Ramos (cell line): ENCODE measurements around the gene ESYT2.
"Not testable (repeated sequence)": the region's sequence is repeated elsewhere in the genome, so short reads cannot be mapped to it uniquely, and the experiment has no call there.

Experiments used
- in situ Hi-C: fragments of 300-500 bp; cut with MboI; formaldehyde crosslinking; loops from one replicate; pipeline ENCODE4 v1.14.3; 2022; ENCODE audit warnings: low sequenced_read_pairs; ENCODE audit not compliant: unreplicated experiment

The ESYT2 gene

GRCh38 chr7:158704524-158705233, 124.6 kb downstream of the ESYT2 start, which contains the start of gene NCAPG2:
Gene NCAPG2, minus strand, starts transcription at chr7:158704804. Its CDS starts 2,905 bp downstream, at chr7:158701899.
- in situ Hi-C loops = no loop called here

GRCh38 chr7:158703679-158704523, 125.4 kb downstream of the ESYT2 start:
- in situ Hi-C loops = not testable (repeated sequence)

DNA sequence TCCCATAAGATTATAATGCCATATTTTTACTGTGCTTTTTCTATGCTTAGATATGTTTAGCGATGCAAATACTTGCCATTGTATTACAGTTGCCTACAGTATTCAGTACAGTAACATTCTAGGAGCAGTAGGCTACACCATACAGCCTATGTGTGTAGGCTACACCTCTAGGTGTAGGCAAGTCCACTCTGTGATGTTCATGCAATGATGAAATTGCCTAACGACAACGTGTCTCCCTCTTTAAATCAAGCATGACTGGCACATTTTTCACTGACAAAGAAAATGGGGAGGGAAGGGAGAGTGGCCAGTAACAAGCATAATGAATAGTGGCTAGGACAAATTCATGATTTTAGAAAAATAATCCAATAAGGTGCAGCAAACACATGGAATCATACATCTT, 126.4 kb downstream of the ESYT2 start:
- in situ Hi-C loops = no loop called here

DNA sequence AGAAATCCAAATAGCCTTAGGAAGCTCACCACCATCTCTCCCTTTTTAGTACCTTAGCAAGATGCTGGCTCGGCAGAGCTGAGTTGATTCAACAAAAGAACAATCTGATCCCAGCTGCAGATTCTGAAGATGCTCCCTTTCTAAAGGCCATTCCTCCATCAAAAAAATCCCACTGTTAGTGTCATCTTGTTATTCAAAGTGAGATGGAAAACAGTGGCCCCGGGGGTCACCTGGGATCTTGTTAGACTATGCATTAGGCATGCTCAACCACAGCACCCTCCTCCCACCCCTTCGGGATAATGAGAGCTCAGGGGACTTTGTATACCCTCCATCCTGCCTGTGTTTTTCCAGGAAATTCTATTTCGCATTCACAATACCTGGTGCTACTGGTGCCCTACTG, 127.1 kb downstream of the ESYT2 start:
- in situ Hi-C loops = no loop called here

GRCh38 chr7:158700008-158700407, 129.3 kb downstream of the ESYT2 start:
- in situ Hi-C loops = no loop called here

DNA sequence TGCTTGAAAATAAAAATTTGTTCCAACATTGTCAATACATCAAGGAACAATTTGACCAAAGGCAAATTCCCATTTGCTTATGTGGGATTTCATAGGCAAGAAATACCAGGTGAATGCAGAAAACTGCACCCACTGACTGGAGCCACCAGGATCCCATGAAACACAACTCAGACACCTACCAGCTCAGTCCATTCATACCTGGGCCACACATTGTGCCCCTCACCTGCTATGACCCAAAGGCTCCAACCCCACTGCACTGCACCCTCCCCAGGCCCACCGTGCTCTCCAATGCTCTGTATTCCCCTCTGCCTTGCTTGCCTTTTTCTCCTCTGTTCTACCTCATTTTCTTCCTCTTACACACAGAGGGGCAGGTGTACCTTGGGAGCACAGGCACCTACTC, 130.0 kb downstream of the ESYT2 start:
- in situ Hi-C loops = no loop called here

GRCh38 chr7:158698657-158699195, 130.6 kb downstream of the ESYT2 start:
- in situ Hi-C loops = no loop called here

DNA sequence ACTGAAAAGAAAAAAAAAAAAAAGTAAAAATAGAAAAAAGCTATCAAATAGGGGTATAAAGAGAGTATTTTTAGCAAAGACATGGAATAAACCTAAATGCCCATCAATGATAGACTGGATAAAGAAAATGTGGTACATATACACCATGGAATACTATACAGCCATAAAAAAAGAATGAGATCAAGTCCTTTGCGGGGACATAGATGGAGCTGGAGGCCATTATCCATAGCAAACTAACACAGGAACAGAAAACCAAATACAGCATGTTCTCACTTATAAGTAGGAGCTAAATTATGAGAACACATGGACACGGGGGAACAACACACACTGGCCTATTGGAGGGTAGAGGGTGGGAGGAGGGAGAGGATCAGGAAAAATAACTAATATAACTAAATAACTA, 131.7 kb downstream of the ESYT2 start:
- in situ Hi-C loops = not testable (repeated sequence)

- in situ Hi-C loops = no loop called here
Observed at GRCh38 chr7:158695726-158696452, 133.4 kb downstream of the ESYT2 start.

DNA sequence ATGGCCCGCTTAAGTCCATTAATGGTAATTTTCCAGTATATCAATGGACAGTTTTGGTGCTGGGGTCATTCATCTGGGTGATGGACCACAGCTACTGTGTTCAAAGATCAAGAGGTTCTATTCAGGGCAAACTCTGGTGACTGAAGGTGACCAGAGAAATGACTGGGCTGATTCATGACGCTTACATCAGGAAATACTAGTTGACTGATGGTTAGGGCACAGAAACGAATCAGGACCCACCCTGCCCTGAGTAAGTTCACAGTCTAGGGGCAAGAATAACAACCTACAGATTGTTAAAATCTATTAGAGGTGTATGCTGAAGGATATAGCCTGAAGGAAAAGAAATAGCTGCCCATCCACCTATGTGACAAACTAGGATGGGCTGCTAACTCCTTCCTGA, 134.3 kb downstream of the ESYT2 start:
- in situ Hi-C loops = no loop called here

DNA sequence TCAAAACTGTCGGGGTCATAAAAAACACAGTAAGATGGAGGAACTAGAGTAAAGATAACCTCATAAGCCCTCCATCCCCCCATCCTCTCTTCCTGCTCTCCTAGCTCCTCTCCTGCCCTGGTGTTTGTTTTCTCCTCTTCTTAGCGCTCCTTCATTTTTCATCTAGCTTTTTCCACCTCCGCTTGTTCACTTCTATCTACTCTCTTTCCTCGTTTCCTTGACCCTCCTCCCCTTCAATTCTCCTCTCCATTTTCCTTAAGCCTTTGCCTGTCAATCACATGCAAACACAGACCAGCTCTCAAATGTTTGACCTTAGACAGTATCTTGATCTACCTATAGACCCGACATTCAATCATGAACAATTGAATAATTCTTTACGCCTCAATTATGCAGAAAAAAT, 134.7 kb downstream of the ESYT2 start:
- in situ Hi-C loops = no loop called here

DNA sequence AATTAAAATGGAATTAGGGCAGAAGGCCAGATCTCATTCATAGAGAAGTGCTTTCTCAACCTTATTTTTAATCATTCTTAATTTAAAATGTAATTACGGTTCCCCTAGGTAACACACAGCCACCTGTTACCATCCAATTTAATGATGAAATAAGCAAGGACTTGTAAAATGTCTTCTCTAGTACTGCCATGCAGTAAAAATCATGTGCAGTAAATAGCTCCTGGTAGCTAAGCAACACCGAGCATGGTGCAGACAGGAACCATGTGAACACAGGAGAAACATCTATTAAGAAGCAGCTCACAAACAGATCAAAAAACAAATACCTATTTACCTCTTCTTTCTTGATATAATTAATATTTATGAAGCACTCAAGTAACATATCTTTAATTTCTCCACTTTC, 139.8 kb downstream of the ESYT2 start:
- in situ Hi-C loops = no loop called here

DNA sequence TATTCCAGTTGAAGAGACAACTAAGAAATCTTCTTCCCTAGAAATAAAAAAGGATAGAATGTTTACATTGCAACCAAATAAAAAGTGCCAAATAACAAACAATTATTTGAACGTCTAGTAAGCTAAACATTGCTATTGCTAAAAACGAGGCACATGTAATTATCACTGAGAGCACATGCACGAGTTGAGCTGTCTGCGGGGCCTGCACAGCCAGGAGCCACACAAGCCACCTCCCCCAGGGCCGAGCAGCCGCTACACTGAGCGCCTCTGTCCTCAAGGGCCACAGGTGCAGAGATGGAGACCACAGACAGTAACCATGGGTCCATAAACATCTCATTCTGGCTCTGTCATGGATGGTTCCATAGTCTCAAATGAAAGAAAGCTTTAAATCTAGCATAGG, 141.9 kb downstream of the ESYT2 start:
- in situ Hi-C loops = no loop called here

DNA sequence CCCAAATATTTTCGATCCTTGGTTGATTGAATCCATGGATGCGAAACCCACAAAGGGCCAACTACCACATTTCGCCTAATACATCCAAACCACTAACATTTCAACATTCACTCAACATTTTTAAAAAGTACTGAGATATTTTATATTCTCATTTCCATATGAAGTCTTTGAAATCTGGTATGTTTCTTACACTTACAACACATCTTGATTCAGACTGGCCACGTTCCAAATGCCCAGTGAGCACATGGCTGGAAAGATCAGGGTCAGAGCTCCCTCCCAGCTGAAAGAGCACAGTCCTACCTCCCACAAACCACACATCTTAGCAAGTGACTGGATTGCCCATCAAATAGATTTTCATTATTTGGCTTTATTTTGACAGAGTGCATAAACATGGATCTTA, 143.6 kb downstream of the ESYT2 start:
- in situ Hi-C loops = no loop called here

GRCh38 chr7:158684329-158684728, 145.0 kb downstream of the ESYT2 start:
- in situ Hi-C loops = no loop called here

DNA sequence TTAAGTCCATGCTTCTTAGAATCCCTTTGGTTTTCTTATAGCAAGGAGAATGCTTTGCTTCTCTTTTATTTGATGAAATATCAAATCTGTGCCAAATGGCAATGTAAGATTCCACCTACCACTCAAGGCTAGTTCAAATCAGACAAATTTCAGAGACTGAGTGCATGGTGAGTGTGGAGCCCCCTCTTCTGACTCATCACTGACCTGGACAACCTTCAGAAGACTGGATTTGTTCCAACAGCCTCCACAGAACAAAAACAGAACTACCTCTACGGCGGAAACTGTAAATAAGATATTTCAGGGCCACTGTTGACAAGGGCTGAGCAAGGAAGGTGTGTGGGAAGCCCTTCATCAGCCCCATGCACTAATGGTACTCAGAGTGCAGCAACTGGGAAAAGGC, 145.8 kb downstream of the ESYT2 start:
- in situ Hi-C loops = no loop called here

DNA sequence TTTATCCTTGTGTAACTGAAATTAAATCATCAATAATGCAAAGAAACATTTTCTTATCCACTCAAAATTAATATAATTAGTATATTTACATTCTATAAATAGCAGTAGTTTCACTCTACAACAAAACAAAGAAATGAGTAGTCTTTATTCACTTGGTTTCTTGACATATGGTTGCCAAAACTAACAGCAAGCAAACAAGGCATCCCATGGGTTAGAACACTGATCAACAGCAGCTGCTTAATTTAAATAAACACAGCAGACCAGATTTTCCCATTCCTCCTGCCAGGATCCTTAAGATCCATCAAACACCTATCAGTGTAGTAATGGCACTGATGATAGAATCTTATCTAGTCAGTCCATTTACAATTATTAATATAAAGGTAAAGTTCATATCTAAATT, 146.9 kb downstream of the ESYT2 start:
- in situ Hi-C loops = no loop called here
